Ecto neural progenitor cell (in vitro differentiated cells): ENCODE results near the gene OVOL1.
"Not testable (repeated sequence)": the region's sequence is repeated elsewhere in the genome, so short reads cannot be mapped to it uniquely, and the experiment has no call there.

Experiments used
- DNase-seq: peaks from one replicate; pipeline ENCODE4 v3.0.0-alpha.2; 2018; ENCODE audit warnings: low spot score

OVOL1 gene

GRCh38 chr11:65814986-65815565 is 28.2 kb downstream of the OVOL1 start:
- no peak for DNase-seq

GRCh38 chr11:65816696-65817095 is 29.8 kb downstream of the OVOL1 start:
- no peak for DNase-seq

- DNase-seq = no peak
These were observed 30.5 kb downstream of the OVOL1 start for GRCh38 chr11:65817312-65817834.

DNA sequence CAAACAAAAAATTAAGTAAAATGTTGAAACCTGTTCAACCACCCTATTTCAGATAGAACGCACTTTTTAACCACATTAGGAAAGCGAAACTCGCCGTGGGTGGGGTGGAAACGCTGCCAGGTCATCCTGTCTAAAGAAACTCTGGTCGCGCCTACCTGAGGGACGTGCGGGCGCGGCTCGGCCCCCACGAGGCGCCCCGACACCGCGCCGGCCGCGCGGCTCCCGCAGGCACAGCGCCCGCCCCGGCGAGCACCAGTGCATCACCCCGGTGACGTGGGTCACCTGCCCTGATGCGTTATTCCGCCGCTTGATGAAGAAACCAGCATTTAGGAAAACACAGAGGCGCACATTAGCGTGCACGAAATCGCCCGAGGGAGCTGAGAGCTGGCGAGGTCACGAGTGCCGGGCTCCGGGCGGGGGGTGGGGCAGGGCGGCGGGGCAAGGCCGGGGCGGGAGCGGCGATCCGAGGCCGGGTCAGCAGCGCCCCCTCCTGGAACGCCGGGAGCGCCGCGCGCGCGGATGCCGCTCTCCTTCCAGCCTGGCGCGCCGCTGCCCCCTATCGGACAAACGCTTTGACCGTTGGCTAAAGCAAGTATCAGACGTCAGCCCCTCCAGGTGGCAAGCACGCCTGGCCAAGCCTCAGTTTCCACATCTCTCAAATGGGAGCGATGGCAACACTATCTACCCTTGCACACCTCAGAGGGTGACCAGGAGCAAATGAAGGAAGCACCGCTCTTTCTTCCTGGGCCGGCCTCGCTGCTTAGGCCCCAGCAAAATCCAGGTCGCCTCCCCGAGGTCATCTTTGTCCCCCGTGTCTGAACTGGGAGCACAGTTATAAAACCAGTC is 31.2 kb downstream of the OVOL1 start:
- peak; percentile 95 for DNase-seq

DNA sequence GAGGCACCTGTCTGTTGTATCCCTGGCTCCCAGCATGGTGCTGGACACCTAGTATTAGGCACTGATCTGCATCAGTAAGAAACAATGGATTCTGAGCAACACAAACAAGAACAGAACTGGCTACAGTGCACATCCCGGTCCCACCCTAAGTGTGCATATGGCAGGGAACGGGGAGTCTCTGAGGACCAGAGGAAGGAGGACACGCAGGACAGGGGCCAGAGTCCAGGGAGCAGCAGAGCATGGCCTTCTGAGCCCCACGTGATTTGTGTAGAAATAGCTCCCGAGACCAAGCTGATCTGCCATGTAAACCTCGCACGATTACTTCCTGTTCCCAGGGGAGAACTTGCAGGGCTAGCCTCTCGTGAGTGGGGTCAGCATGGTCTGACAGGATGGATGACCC is 34.2 kb downstream of the OVOL1 start:
- no peak for DNase-seq

GRCh38 chr11:65822776-65823528 is 36.1 kb downstream of the OVOL1 start:
- no peak for DNase-seq

DNA sequence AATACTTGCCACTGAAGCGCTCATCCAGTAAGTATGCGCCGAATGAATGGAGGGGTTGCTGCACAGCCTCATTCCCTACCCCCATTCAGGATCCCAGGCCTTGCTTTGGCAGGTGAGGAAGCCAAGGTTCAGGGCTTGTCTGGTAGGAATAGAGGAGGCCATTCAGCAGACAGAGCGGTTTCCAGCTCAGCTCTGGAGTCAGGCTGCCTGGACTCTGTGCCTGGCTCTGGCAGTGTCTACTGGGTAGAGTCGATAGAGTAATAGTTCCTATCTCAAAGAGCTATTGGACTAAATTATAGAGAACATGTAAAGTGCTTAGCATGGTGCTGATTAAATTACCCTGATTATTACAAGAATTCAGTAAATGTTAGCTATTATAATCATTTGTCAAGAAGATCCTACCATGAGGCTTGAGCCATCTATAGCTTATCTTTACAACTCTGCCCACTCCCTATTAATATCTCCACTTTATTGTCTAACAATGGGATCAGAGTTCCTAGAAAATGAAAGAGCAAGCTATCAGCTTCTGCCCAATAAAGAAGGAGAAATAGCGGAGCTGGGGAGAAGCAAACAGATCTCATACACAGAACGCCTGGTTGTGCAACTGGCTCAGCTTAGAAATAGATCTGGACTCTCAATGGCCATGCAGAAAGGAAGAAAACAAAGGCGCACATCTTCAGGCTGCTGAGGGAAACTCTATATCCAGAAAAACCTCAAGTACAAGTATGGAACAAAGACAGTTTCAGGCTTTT is 40.3 kb downstream of the OVOL1 start:
- no peak for DNase-seq

DNA sequence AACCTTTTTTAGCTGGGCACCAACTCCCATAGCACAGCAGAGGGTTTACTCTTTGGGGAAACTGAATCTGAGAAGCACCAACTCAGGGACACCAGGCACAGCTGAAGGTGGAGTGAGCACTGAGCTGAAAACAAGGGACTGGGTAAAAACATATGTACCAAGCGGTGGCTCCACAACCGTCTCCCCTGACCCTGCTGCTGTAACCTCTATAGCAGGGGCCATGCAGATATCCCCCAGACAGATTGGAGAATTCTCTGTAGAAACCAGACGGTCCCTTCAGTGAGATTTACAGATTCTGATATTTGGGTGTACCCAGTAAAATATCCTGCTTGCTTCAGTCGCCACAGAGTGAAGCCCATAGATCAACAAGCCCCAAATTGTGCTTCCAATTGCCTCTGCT is 42.6 kb downstream of the OVOL1 start:
- no peak for DNase-seq

DNA sequence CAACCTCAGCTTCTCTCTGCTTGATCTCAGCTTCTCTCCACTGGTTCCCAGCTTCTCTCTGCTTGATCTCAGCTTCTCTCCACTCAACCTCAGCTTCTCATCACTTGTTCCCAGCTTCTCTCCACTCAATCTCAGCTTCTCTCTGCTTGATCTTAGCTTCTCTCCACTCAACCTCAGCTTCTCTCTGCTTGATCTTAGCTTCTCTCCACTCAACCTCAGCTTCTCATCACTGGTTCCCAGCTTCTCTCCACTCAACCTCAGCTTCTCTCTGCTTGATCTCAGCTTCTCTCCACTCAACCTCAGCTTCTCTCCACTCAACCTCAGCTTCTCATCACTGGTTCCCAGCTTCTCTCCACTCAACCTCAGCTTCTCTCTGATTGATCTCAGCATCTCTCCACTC is 45.4 kb downstream of the OVOL1 start:
- DNase-seq = not testable (repeated sequence)

DNA sequence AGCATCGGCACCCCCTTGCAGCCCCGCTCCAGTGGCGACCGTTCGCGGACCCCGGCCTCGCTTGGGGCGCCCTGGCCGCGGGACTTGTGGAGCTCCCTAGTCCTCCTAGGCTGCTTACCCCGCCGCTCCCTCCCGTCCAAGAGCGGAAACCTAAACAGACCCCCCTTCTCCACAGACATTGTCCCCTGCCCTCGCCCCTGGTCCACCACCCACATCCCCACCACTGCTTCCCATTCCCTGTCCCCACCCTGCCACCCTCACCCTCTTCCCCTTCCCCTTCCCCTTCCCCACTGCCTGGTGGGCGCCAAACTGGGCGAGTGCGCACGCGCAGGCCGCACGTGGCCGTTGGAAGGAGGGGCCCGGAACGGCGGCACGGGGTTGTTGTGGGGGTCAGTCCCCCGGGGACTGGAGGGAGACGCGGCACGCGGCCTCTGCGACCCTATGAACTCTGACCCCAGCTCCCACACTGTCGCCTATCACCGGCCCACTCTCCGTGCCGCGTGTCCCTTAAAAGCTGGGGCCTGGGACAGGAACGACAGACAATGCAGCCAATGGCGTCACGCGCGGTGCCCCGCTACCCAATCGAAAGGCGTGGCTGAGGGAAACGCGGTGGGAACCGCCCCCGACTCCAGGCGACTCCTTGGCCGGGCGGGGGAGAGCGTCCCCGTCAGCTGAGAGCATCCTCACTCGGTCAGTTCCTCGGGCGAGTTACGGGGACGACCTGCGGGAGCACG is 46.6 kb downstream of the OVOL1 start, which contains the start of gene SNX32:
Gene SNX32 (plus strand): TSS at position 667 of the 734 bp plus-strand sequence. CDS start 103 bp downstream, outside the sequence.
- DNase-seq = peak; percentile 98

DNA sequence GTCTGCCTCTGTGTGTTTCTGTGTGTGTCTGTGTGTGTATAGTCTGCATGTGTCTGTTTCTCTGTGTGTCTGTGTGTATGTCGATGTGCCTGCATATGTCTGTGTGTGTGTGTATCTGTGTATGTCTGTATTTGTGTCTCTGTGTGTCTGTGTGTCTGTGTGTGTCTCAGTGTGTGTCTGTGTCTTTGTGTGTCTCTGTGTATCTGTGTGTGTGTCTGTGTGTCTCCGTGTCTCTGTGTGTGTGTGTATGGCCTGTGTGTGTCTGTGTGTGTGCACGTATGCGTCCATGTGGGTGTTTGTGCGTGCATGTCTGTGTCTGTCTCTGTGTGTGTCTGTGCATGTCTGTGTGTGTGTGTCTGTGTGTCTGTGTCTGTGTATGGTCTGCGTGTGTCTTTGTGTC is 47.3 kb downstream of the OVOL1 start:
- DNase-seq = no peak

GRCh38 chr11:65842144-65842543 is 55.3 kb downstream of the OVOL1 start:
- no peak for DNase-seq

- DNase-seq = no peak
These were observed 56.9 kb downstream of the OVOL1 start for GRCh38 chr11:65843811-65844210.

DNA sequence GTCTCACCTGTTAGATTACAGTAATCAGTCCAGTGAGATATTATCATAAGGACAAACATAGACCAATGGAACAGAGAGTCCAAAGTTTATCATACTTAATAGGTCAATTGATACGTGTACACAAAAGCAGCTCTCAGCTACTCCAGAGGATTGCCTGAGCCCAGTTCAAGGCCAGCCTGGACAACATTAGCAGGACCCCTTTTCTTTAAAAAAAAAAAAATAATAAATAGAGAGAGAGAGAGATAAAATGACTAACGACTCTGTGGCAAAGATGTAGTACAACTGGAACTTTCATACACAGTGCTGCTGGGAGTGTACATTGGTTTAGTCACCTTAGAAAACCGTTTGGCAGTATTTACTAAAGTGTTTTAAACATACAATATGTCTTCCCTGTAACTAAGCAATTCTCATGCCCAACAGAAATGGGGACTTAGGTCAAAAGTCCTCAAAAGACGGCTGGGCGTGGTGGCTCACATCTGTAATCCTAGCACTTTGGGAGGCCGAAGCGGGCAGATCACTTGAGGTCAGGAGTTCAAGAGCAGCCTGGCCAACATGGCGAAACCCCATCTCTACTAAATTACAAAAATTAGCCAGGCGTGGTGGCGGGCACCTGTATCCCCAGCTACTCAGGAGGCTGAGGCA is 57.5 kb downstream of the OVOL1 start:
- no peak for DNase-seq
